NCI-H2227 (cell line): ENCODE measurements around the gene FAM9C.
"Not testable (repeated sequence)": the region's sequence is repeated elsewhere in the genome, so short reads cannot be mapped to it uniquely, and the experiment has no call there.

Source experiments
- DNase-seq: peaks from one replicate; lab custom pipeline; 2025; ENCODE audit not compliant: unreplicated experiment; lab: John Stamatoyannopoulos, UW

FAM9C gene

GRCh38 chrX:13043938-13044337 is 482 bp downstream of the FAM9C start:
- no peak for DNase-seq

GRCh38 chrX:13043138-13043537 is 1.3 kb downstream of the FAM9C start:
- no peak for DNase-seq

GRCh38 chrX:13036896-13037295 is 7.5 kb downstream of the FAM9C start:
- no peak for DNase-seq

- no peak for DNase-seq
Measured at GRCh38 chrX:13033193-13033592, 11.2 kb downstream of the FAM9C start.

GRCh38 chrX:13029887-13030771 is 14.3 kb downstream of the FAM9C start:
- no peak for DNase-seq

- DNase-seq: no peak
Measured at GRCh38 chrX:13029637-13029886, 14.9 kb downstream of the FAM9C start.

- no peak for DNase-seq
Measured at GRCh38 chrX:13028871-13029636, 15.4 kb downstream of the FAM9C start.

- DNase-seq: no peak
Measured at GRCh38 chrX:13026877-13027652, 17.4 kb downstream of the FAM9C start.

GRCh38 chrX:13024986-13025385 is 19.4 kb downstream of the FAM9C start:
- DNase-seq: no peak

GRCh38 chrX:13023979-13024378 is 20.4 kb downstream of the FAM9C start:
- DNase-seq: no peak

- DNase-seq: no peak
Measured at GRCh38 chrX:13023567-13023966, 20.9 kb downstream of the FAM9C start.

- no peak for DNase-seq
Measured at GRCh38 chrX:13022926-13023325, 21.5 kb downstream of the FAM9C start.

GRCh38 chrX:13016731-13017130 is 27.7 kb downstream of the FAM9C start:
- DNase-seq: not testable (repeated sequence)

- DNase-seq: no peak
Measured at GRCh38 chrX:13015536-13016236, 28.7 kb downstream of the FAM9C start.

GRCh38 chrX:13014111-13015096 is 30.0 kb downstream of the FAM9C start:
- DNase-seq: no peak

GRCh38 chrX:13013363-13014110 is 30.9 kb downstream of the FAM9C start:
- peak; percentile 31 for DNase-seq

GRCh38 chrX:13010546-13010945 is 33.9 kb downstream of the FAM9C start:
- DNase-seq: no peak

- no peak for DNase-seq
Measured at GRCh38 chrX:13009844-13010243, 34.6 kb downstream of the FAM9C start.

- no peak for DNase-seq
Measured at GRCh38 chrX:13009273-13009672, 35.1 kb downstream of the FAM9C start.
